HEK293T (cell line): ENCODE measurements around the gene PAGR1.

Experiments
- BHLHE40 ChIP-seq: fragments of 450-650 bp; IDR thresholded peaks from 2 replicates; pipeline ENCODE4 v1.6.1; 2016; ENCODE audit warnings: mild to moderate bottlenecking, moderate library complexity, borderline replicate concordance
- ELF4 ChIP-seq: fragments of 450-650 bp; IDR thresholded peaks from 2 replicates; pipeline ENCODE4 v1.6.1; 2017; ENCODE audit warnings: antibody characterized with exemption
- FOXA1 ChIP-seq: fragments of 450-650 bp; IDR thresholded peaks from 2 replicates; pipeline ENCODE4 v1.6.1; 2016; ENCODE audit warnings: mild to moderate bottlenecking
- FOXK2 ChIP-seq: fragments of 450-650 bp; IDR thresholded peaks from 2 replicates; pipeline ENCODE4 v1.6.1; 2016; ENCODE audit warnings: mild to moderate bottlenecking
- FOXM1 ChIP-seq: fragments of 450-650 bp; IDR thresholded peaks from 2 replicates; pipeline ENCODE4 v1.6.1; 2017; ENCODE audit warnings: mild to moderate bottlenecking, borderline replicate concordance
- NFRKB ChIP-seq: fragments of 450-650 bp; IDR thresholded peaks from 2 replicates; pipeline ENCODE4 v1.6.1; 2016; ENCODE audit warnings: mild to moderate bottlenecking, moderate library complexity
- PKNOX1 ChIP-seq: fragments of 450-650 bp; IDR thresholded peaks from 2 replicates; pipeline ENCODE4 v1.6.1; 2016
- SUZ12 ChIP-seq: fragments of 450-650 bp; IDR thresholded peaks from 2 replicates; pipeline ENCODE4 v1.6.1; 2016; ENCODE audit warnings: mild to moderate bottlenecking
- TARDBP ChIP-seq: fragments of 450-650 bp; IDR thresholded peaks from 2 replicates; pipeline ENCODE4 v1.6.1; 2016
- ZNF384 ChIP-seq: fragments of 450-650 bp; IDR thresholded peaks from 2 replicates; pipeline ENCODE4 v1.6.1; 2016

- TF ChIP-seq ZNF384 (no peak), TARDBP (no peak), ELF4 (no peak), FOXM1 (no peak), FOXK2 (no peak), FOXA1 (no peak), SUZ12 (no peak), NFRKB (no peak), BHLHE40 (no peak), PKNOX1 (no peak)
Measured at GRCh38 chr16:29843931-29844330, 28.0 kb downstream of the PAGR1 start.
